NB4 (cell line): ENCODE results near the gene ACACB.

Experiments used
- CTCF ChIP-seq: IDR thresholded peaks from one replicate; pipeline ENCODE4 v1.5.1; 2012; ENCODE audit warnings: low read depth, low read length
- MYC ChIP-seq: IDR thresholded peaks from 2 replicates; pipeline ENCODE4 v1.6.1; 2011; ENCODE audit warnings: low read depth, low read length
- POLR2A ChIP-seq: IDR thresholded peaks from 2 replicates; pipeline ENCODE4 v1.6.1; 2011; ENCODE audit warnings: mild to moderate bottlenecking; ENCODE audit not compliant: insufficient read length; ENCODE audit errors: extremely low read depth

- TF ChIP-seq POLR2A (no peak), CTCF (no peak), MYC (no peak)
These were observed 76.0 kb downstream of the ACACB start for GRCh38 chr12:109192358-109192757.
